Loucy (cell line): Measurements from ENCODE around the gene COQ5.

Experiments used
- EZH2phosphoT487 ChIP-seq: fragments of 200-600 bp; IDR thresholded peaks from 2 replicates; pipeline ENCODE4 v1.6.1; 2018; ENCODE audit warnings: antibody characterized with exemption, mild to moderate bottlenecking, moderate library complexity, borderline replicate concordance
- TF ChIP-seq, protein P1 (sequence below): fragments of 200-600 bp; sonication (generic); conservative IDR thresholded peaks from 2 replicates; pipeline ENCODE4 v1.5.1; 2014; ENCODE audit warnings: mild to moderate bottlenecking, antibody characterized with exemption, low read length

DNA sequence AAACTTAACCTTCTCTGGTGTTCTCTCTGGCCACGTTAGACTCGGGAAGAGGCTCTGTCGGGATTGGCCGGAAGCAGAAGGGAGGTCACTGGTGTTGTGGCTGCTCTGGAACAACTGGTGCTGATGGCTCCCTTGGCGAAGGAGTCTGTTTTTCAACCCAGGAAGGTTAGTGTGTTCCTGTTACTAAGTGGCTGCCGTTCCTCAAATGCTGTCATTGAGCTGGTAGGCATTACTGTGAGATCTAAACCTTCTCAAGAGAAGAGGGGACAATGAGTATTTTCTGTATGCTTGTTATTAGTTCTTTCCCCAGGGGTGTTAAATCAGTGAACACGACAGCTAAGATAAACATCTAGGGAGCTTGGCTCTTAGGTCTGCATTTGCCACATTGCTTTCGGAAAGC lies 33.9 kb upstream of the COQ5 start:
- TF ChIP-seq, protein P1, sequence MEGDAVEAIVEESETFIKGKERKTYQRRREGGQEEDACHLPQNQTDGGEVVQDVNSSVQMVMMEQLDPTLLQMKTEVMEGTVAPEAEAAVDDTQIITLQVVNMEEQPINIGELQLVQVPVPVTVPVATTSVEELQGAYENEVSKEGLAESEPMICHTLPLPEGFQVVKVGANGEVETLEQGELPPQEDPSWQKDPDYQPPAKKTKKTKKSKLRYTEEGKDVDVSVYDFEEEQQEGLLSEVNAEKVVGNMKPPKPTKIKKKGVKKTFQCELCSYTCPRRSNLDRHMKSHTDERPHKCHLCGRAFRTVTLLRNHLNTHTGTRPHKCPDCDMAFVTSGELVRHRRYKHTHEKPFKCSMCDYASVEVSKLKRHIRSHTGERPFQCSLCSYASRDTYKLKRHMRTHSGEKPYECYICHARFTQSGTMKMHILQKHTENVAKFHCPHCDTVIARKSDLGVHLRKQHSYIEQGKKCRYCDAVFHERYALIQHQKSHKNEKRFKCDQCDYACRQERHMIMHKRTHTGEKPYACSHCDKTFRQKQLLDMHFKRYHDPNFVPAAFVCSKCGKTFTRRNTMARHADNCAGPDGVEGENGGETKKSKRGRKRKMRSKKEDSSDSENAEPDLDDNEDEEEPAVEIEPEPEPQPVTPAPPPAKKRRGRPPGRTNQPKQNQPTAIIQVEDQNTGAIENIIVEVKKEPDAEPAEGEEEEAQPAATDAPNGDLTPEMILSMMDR, result no peak
- no peak for TF ChIP-seq EZH2phosphoT487
